ENCODE measurements around the gene TRIM13.

- TF ChIP-seq, protein P1, sequence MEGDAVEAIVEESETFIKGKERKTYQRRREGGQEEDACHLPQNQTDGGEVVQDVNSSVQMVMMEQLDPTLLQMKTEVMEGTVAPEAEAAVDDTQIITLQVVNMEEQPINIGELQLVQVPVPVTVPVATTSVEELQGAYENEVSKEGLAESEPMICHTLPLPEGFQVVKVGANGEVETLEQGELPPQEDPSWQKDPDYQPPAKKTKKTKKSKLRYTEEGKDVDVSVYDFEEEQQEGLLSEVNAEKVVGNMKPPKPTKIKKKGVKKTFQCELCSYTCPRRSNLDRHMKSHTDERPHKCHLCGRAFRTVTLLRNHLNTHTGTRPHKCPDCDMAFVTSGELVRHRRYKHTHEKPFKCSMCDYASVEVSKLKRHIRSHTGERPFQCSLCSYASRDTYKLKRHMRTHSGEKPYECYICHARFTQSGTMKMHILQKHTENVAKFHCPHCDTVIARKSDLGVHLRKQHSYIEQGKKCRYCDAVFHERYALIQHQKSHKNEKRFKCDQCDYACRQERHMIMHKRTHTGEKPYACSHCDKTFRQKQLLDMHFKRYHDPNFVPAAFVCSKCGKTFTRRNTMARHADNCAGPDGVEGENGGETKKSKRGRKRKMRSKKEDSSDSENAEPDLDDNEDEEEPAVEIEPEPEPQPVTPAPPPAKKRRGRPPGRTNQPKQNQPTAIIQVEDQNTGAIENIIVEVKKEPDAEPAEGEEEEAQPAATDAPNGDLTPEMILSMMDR (IDR thresholded peaks at IDR 0.05; ENCODE audit: insufficient read depth, low read depth, low read length): no peak
- TF ChIP-seq EZH2 (IDR thresholded peaks at IDR 0.05; ENCODE audit: insufficient read depth, low read length): no peak
Measured at GRCh38 chr13:49993666-49994065, 3.2 kb upstream of the TRIM13 start.

All from astrocyte (in vitro differentiated cells and primary cell).